GM23338 (cell line): ENCODE results near the gene TRIM14.

ENCODE experiments used
- CREB1 ChIP-seq: fragments of 250-450 bp; sonication (Bioruptor Pico); IDR thresholded peaks from 2 replicates; pipeline ENCODE4 v1.5.0; 2020; ENCODE audit warnings: low read depth, mild to moderate bottlenecking, moderate library complexity
- CTCF ChIP-seq, 2 experiments: fragments of 200-600 bp in 1 of 2; sonication (generic) in 1 of 2; conservative IDR thresholded peaks; 2 replicates each; pipeline versions ENCODE4 v1.5.1 to v1.6.1; 2016 to 2017; ENCODE audit warnings: antibody characterized with exemption in 2 of 2, low read depth in 2 of 2, mild to moderate bottlenecking in 2 of 2, moderate library complexity in 1 of 2
- EZH2 ChIP-seq: fragments of 200-600 bp; sonication (generic); IDR thresholded peaks from one replicate; pipeline ENCODE4 v1.8.0; 2017; ENCODE audit warnings: antibody characterized with exemption, mild to moderate bottlenecking, low read depth; ENCODE audit not compliant: unreplicated experiment
- EZH2phosphoT487 ChIP-seq: fragments of 200-600 bp; sonication (generic); IDR thresholded peaks from one replicate; pipeline ENCODE4 v1.8.1; 2018; ENCODE audit warnings: antibody characterized with exemption; ENCODE audit not compliant: unreplicated experiment
- JUNB ChIP-seq: IDR thresholded peaks from one replicate; pipeline ENCODE4 v1.6.1; 2016; ENCODE audit warnings: antibody characterized with exemption; ENCODE audit not compliant: unreplicated experiment
- NANOG ChIP-seq: IDR thresholded peaks from 2 replicates; pipeline ENCODE4 v1.6.1; 2016; ENCODE audit warnings: antibody characterized with exemption, borderline replicate concordance
- POLR2AphosphoS5 ChIP-seq: IDR thresholded peaks from 2 replicates; pipeline ENCODE4 v1.6.1; 2016; ENCODE audit warnings: antibody characterized with exemption, low read depth
- REST ChIP-seq: IDR thresholded peaks from one replicate; pipeline ENCODE4 v1.6.1; 2018; ENCODE audit warnings: antibody characterized with exemption; ENCODE audit not compliant: unreplicated experiment
- STAT1 ChIP-seq: IDR thresholded peaks from one replicate; pipeline ENCODE4 v1.6.1; 2016; ENCODE audit warnings: antibody characterized with exemption; ENCODE audit not compliant: unreplicated experiment
- ZNF114 ChIP-seq: fragments of 250-450 bp; sonication (Bioruptor Pico); IDR thresholded peaks from 2 replicates; pipeline ENCODE4 v1.5.0; 2020; ENCODE audit warnings: mild to moderate bottlenecking, moderate library complexity
- ZNF331 ChIP-seq: fragments of 250-450 bp; sonication (Bioruptor Pico); IDR thresholded peaks from 2 replicates; pipeline ENCODE4 v1.5.0; 2020; ENCODE audit warnings: low read depth, mild to moderate bottlenecking, moderate library complexity
- TF ChIP-seq, protein P1 (sequence below): IDR thresholded peaks from 2 replicates; pipeline ENCODE4 v1.6.1; 2016; ENCODE audit warnings: antibody characterized with exemption

- peak in 1 of 2 experiments; percentile 20; a peak in 1 of 4 replicates for TF ChIP-seq CTCF (conservative IDR thresholded peaks at IDR 0.05; ENCODE audit: low read depth in 2 of 2)
- TF ChIP-seq EZH2 = no peak
- TF ChIP-seq, protein P1, sequence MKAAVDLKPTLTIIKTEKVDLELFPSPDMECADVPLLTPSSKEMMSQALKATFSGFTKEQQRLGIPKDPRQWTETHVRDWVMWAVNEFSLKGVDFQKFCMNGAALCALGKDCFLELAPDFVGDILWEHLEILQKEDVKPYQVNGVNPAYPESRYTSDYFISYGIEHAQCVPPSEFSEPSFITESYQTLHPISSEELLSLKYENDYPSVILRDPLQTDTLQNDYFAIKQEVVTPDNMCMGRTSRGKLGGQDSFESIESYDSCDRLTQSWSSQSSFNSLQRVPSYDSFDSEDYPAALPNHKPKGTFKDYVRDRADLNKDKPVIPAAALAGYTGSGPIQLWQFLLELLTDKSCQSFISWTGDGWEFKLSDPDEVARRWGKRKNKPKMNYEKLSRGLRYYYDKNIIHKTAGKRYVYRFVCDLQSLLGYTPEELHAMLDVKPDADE = no peak
- TF ChIP-seq CREB1 (CRISPR knock-in tag) = peak; percentile 59
- no peak for TF ChIP-seq REST
- TF ChIP-seq JUNB = no peak
- peak; percentile 86 for TF ChIP-seq POLR2AphosphoS5
- no peak for TF ChIP-seq STAT1
- TF ChIP-seq ZNF331 (CRISPR knock-in tag) = no peak
- no peak for TF ChIP-seq EZH2phosphoT487
- no peak for TF ChIP-seq ZNF114 (CRISPR knock-in tag)
- TF ChIP-seq NANOG = no peak
Measured at GRCh38 chr9:98056269-98057137, 62.5 kb downstream of the TRIM14 start, which contains the start of gene NANS.
